Muscle layer of colon (tissue), 2 donors: ENCODE measurements around the gene LSS.
"Not testable (repeated sequence)": the region's sequence is repeated elsewhere in the genome, so short reads cannot be mapped to it uniquely, and the experiment has no call there.

ENCODE experiments used
- H3K27ac ChIP-seq: one replicate; pipeline ENCODE4 v1.7.0; 2013; ENCODE audit warnings: low read depth, mild to moderate bottlenecking, low read length, moderate library complexity
- H3K27me3 ChIP-seq, 2 donors: one replicate each; pipeline ENCODE4 v1.7.0; 2013; ENCODE audit warnings: low read length in 2 of 2, mild to moderate bottlenecking in 2 of 2; ENCODE audit not compliant: insufficient read depth in 2 of 2, control insufficient read depth in 1 of 2
- H3K36me3 ChIP-seq: one replicate; pipeline ENCODE4 v1.7.0; 2013; ENCODE audit warnings: mild to moderate bottlenecking, low read length; ENCODE audit not compliant: insufficient read depth
- H3K4me1 ChIP-seq: one replicate; pipeline ENCODE4 v1.7.0; 2013; ENCODE audit warnings: mild to moderate bottlenecking, low read length; ENCODE audit not compliant: insufficient read depth
- H3K4me3 ChIP-seq, 2 donors: one replicate each; pipeline ENCODE4 v1.7.0; 2013; ENCODE audit warnings: low read length in 2 of 2, low read depth in 1 of 2, mild to moderate bottlenecking in 1 of 2, moderate library complexity in 1 of 2
- H3K9ac ChIP-seq: one replicate; pipeline ENCODE4 v1.7.0; 2013; ENCODE audit warnings: low read length
- H3K9me3 ChIP-seq: one replicate; pipeline ENCODE4 v1.7.0; 2013; ENCODE audit warnings: mild to moderate bottlenecking, low read length
- donor health status: abdominal sarcoma.
- donor health status: Adenocarcinoma of cecum.

LSS gene

GRCh38 chr21:46187261-46187660 lies 41.3 kb downstream of the LSS start:
- H3K9me3 ChIP-seq: no peaks in the 10 kb centered on the region
- H3K4me3 ChIP-seq: no peak overlapping the region
- H3K27me3 ChIP-seq: no peaks in the 10 kb centered on the region
- H3K36me3 ChIP-seq: peaks cover 6% of the 10 kb centered on the region
- no peak overlapping the region for H3K9ac ChIP-seq
- H3K27ac ChIP-seq: no peak overlapping the region
- no peaks in the 10 kb centered on the region for H3K4me1 ChIP-seq

GRCh38 chr21:46185716-46186115 lies 42.9 kb downstream of the LSS start:
- Histone ChIP-seq H3K27ac (no peak overlapping the region), H3K36me3 (no peaks in the 10 kb centered on the region), H3K9ac (no peak overlapping the region), H3K4me3 (peak overlapping the region in 1 of 2 donors; percentile 57), H3K27me3 (no peaks in the 10 kb centered on the region), H3K4me1 (no peaks in the 10 kb centered on the region), H3K9me3 (no peaks in the 10 kb centered on the region)

- H3K9me3 ChIP-seq: no peaks in the 10 kb centered on the region
- no peak overlapping the region for H3K9ac ChIP-seq
- peak overlapping the region; percentile 33 to 57 for H3K4me3 ChIP-seq
- H3K27ac ChIP-seq: peak overlapping the region; percentile 68
- no peaks in the 10 kb centered on the region for H3K36me3 ChIP-seq
- no peaks in the 10 kb centered on the region for H3K27me3 ChIP-seq
- H3K4me1 ChIP-seq: no peaks in the 10 kb centered on the region
Observed at GRCh38 chr21:46184625-46185555, 43.7 kb downstream of the LSS start.

- Histone ChIP-seq H3K4me1 (no peaks in the 10 kb centered on the region), H3K4me3 (peak within 1 kb of the TSS; percentile 36 to 84), H3K36me3 (no peaks in the 10 kb centered on the region), H3K27me3 (no peaks in the 10 kb centered on the region), H3K27ac (peak within 1 kb of the TSS; percentile 68), H3K9me3 (no peaks in the 10 kb centered on the region), H3K9ac (peak within 1 kb of the TSS; percentile 39)
Observed at GRCh38 chr21:46183910-46184624, 44.5 kb downstream of the LSS start, which contains the start of gene SPATC1L. Gene SPATC1L (minus strand): TSS chr21:46184459. CDS start chr21:46182816, 1,643 bp downstream.

GRCh38 chr21:46183337-46183909 lies 45.2 kb downstream of the LSS start:
- H3K9ac ChIP-seq, H3K4me1 ChIP-seq, H3K4me3 ChIP-seq, H3K27me3 ChIP-seq, H3K27ac ChIP-seq, H3K36me3 ChIP-seq, H3K9me3 ChIP-seq: not testable (repeated sequence)

GRCh38 chr21:46182548-46183336 lies 45.8 kb downstream of the LSS start:
- no peak overlapping the region for H3K4me3 ChIP-seq
- no peak overlapping the region for H3K27ac ChIP-seq
- no peaks in the 10 kb centered on the region for H3K4me1 ChIP-seq
- H3K36me3 ChIP-seq: no peaks in the 10 kb centered on the region
- no peak overlapping the region for H3K9ac ChIP-seq
- no peaks in the 10 kb centered on the region for H3K9me3 ChIP-seq
- H3K27me3 ChIP-seq: no peaks in the 10 kb centered on the region

- H3K9ac ChIP-seq: no peak overlapping the region
- H3K27me3 ChIP-seq: no peaks in the 10 kb centered on the region
- no peaks in the 10 kb centered on the region for H3K36me3 ChIP-seq
- no peak overlapping the region for H3K27ac ChIP-seq
- H3K9me3 ChIP-seq: no peaks in the 10 kb centered on the region
- H3K4me3 ChIP-seq: no peak overlapping the region
- no peaks in the 10 kb centered on the region for H3K4me1 ChIP-seq
Observed at GRCh38 chr21:46181953-46182547, 46.5 kb downstream of the LSS start.

- no peaks in the 10 kb centered on the region for H3K9me3 ChIP-seq
- H3K4me1 ChIP-seq: no peaks in the 10 kb centered on the region
- no peak overlapping the region for H3K27ac ChIP-seq
- no peak overlapping the region for H3K9ac ChIP-seq
- H3K4me3 ChIP-seq: no peak overlapping the region
- H3K36me3 ChIP-seq: no peaks in the 10 kb centered on the region
- H3K27me3 ChIP-seq: no peaks in the 10 kb centered on the region
Observed at GRCh38 chr21:46181436-46181835, 47.1 kb downstream of the LSS start.

GRCh38 chr21:46180778-46181391 lies 47.7 kb downstream of the LSS start:
- Histone ChIP-seq H3K4me1 (no peaks in the 10 kb centered on the region), H3K9ac (no peak overlapping the region), H3K9me3 (no peaks in the 10 kb centered on the region), H3K4me3 (no peak overlapping the region), H3K36me3 (no peaks in the 10 kb centered on the region), H3K27me3 (no peaks in the 10 kb centered on the region), H3K27ac (no peak overlapping the region)

- H3K27me3 ChIP-seq: no peaks in the 10 kb centered on the region
- H3K9ac ChIP-seq: no peak overlapping the region
- H3K9me3 ChIP-seq: no peaks in the 10 kb centered on the region
- H3K4me1 ChIP-seq: no peaks in the 10 kb centered on the region
- no peak overlapping the region for H3K4me3 ChIP-seq
- no peak overlapping the region for H3K27ac ChIP-seq
- H3K36me3 ChIP-seq: no peaks in the 10 kb centered on the region
Observed at GRCh38 chr21:46180079-46180722, 48.4 kb downstream of the LSS start.
